Measurements from ENCODE around the gene PRDM5. TPM values are rescaled to one million over a fixed set of nuclear protein-coding genes. Genes with fewer than 3 reads are reported as not detected.

The PRDM5 gene
- total and polyA plus RNA-seq, 10 of the 15 experiments (the other 5 are each of a cell fraction or from before 2014, with no cell fraction given): 0.07 TPM; not detected in 9

- TF ChIP-seq SMARCA5 (IDR thresholded peaks at IDR 0.05) (no peak), FOXK2 (IDR thresholded peaks at IDR 0.05) (no peak), NFXL1 (IDR thresholded peaks at IDR 0.05; ENCODE audit: borderline replicate concordance) (no peak), SPI1 (IDR thresholded peaks at IDR 0.05; ENCODE audit: borderline replicate concordance, insufficient read depth, low read depth, low read length) (no peak), PAX5 (IDR thresholded peaks at IDR 0.05; ENCODE audit: borderline replicate concordance, low read depth, low read length) (no peak)
- no peaks in the 10 kb centered on the region for H3K79me2 ChIP-seq (ENCODE audit: control insufficient read depth, insufficient read depth, low read length)
- peaks cover 0 to 5% of the 10 kb centered on the region in 2 experiments; a peak in 1 of 4 replicates for H3K27me3 ChIP-seq (replicated peaks in 1 of 2; ENCODE audit: control insufficient read depth in 2 of 2, insufficient read depth in 2 of 2, low read length in 1 of 2)
- H4K20me1 ChIP-seq (ENCODE audit: control insufficient read depth, insufficient read depth): no peaks in the 10 kb centered on the region
- in situ Hi-C loops (cut with MboI): no loop called here
- BruUV-seq (replicated peaks): no TSS peak
- H3K27ac ChIP-seq (ENCODE audit: control insufficient read depth, insufficient read depth): no peak overlapping the region
- H3K9ac ChIP-seq (ENCODE audit: control insufficient read depth, insufficient read depth, low read length): no peak overlapping the region
- RAD21 ChIA-PET (ENCODE audit: unreplicated experiment): interaction anchor here (1.9 kb wide), 1 partner anchor 135 kb away, joined by 6 read pairs; no protein-coding TSS in a partner anchor
- H2AFZ ChIP-seq (ENCODE audit: control insufficient read depth, low read depth, low read length): no peak overlapping the region
- CTCF ChIA-PET: interaction anchor here (1.4 kb wide), 1 partner anchor 254 kb away, joined by 3 read pairs; no protein-coding TSS in a partner anchor
- FAIRE-seq (peak; percentile 27), DNase-seq (ENCODE audit: low read depth, low spot score) (no peak), ATAC-seq (no peak)
- H3K4me3 ChIP-seq: no peak overlapping the region
- no peak overlapping the region for H3K4me2 ChIP-seq (ENCODE audit: control insufficient read depth, insufficient read depth)
- 29% methylated on average over 2 of the region's 2 CpGs for WGBS (ENCODE audit: insufficient coverage, insufficient replicate concordance, low lambda C conversion rate, missing lambda C conversion rate)
- no peaks in the 10 kb centered on the region; the same call in 1 of the 2 replicates for H3K4me1 ChIP-seq (ENCODE audit: control insufficient read depth, insufficient read depth, low read length)
- H3K9me3 ChIP-seq (replicated peaks; ENCODE audit: control insufficient read depth, insufficient read depth, low read length): no peaks in the 10 kb centered on the region
- intact Hi-C loops (cut with micrococcal nuclease; ENCODE audit: unreplicated experiment): loop anchor here (10.0 kb wide), 1 partner anchor 449 kb away; no protein-coding TSS in a partner anchor
- H3K36me3 ChIP-seq (ENCODE audit: control insufficient read depth in 2 of 2, insufficient read depth in 2 of 2, low read length in 1 of 2): no peaks in the 10 kb centered on the region
- POLR2A ChIA-PET: interaction anchor here (0.6 kb wide), 1 partner anchor 311 kb away, joined by 3 read pairs; no protein-coding TSS in a partner anchor
- SMC1A ChIA-PET (ENCODE audit: uncharacterized antibody, unreplicated experiment): interaction anchor here (1.0 kb wide), 2 partner anchors 134 to 136 kb away, joined by 3 read pairs; no protein-coding TSS in a partner anchor
These were observed 66.2 kb downstream of the PRDM5 start for GRCh38 chr4:120856294-120856693.

GRCh38 chr4:120855307-120856001 lies 67.1 kb downstream of the PRDM5 start:
- intact Hi-C loops (cut with micrococcal nuclease; ENCODE audit: unreplicated experiment): loop anchor here (10.0 kb wide), 1 partner anchor 449 kb away; no protein-coding TSS in a partner anchor
- RAD21 ChIA-PET (ENCODE audit: unreplicated experiment): interaction anchor here (1.9 kb wide), 1 partner anchor 134 kb away, joined by 6 read pairs; no protein-coding TSS in a partner anchor
- TF ChIP-seq WRNIP1 (IDR thresholded peaks at IDR 0.05; ENCODE audit: borderline replicate concordance, low read depth, low read length) (no peak), FOS (IDR thresholded peaks at IDR 0.05; ENCODE audit: borderline replicate concordance, extremely low read depth, insufficient read length) (no peak), ZSCAN29 (IDR thresholded peaks at IDR 0.05) (no peak), RAD21 (IDR thresholded peaks at IDR 0.05; ENCODE audit: insufficient read depth, low read depth, low read length) (0 out of 2 replicates have a peak, but pooled peaks have one; percentile 16), ATF2 (IDR thresholded peaks at IDR 0.05; ENCODE audit: low read length) (no peak)

More at GRCh38 chr4:120855307-120856001, 67.1 kb downstream of the PRDM5 start:
- H4K20me1 ChIP-seq (ENCODE audit: control insufficient read depth, insufficient read depth): no peaks in the 10 kb centered on the region
- H3K4me1 ChIP-seq (ENCODE audit: control insufficient read depth, insufficient read depth, low read length): no peaks in the 10 kb centered on the region; the same call in 1 of the 2 replicates
- H3K36me3 ChIP-seq (ENCODE audit: control insufficient read depth in 2 of 2, insufficient read depth in 2 of 2, low read length in 1 of 2): no peaks in the 10 kb centered on the region
- peaks cover 0 to 2% of the 10 kb centered on the region in 2 experiments; a peak in 1 of 4 replicates for H3K27me3 ChIP-seq (replicated peaks in 1 of 2; ENCODE audit: control insufficient read depth in 2 of 2, insufficient read depth in 2 of 2, low read length in 1 of 2)
- ATAC-seq: peak; percentile 97
- no peaks in the 10 kb centered on the region for H3K79me2 ChIP-seq (ENCODE audit: control insufficient read depth, insufficient read depth, low read length)
- CTCF ChIA-PET: interaction anchor here (1.4 kb wide), 1 partner anchor 255 kb away, joined by 3 read pairs; no protein-coding TSS in a partner anchor
- H3K27ac ChIP-seq (ENCODE audit: control insufficient read depth, insufficient read depth): no peak overlapping the region; the same call in 1 of the 2 replicates
- WGBS (ENCODE audit: insufficient coverage, insufficient replicate concordance, low lambda C conversion rate, missing lambda C conversion rate): 3% methylated on average over 2 of the region's 2 CpGs
- FAIRE-seq: peak; percentile 84
- POLR2A ChIA-PET: interaction anchor here (0.6 kb wide), 1 partner anchor 312 kb away, joined by 3 read pairs; no protein-coding TSS in a partner anchor
- H2AFZ ChIP-seq (ENCODE audit: control insufficient read depth, low read depth, low read length): no peak overlapping the region
- SMC1A ChIA-PET (ENCODE audit: uncharacterized antibody, unreplicated experiment): interaction anchor here (1.0 kb wide), 2 partner anchors 133 to 135 kb away, joined by 3 read pairs; no protein-coding TSS in a partner anchor
- H3K9ac ChIP-seq (ENCODE audit: control insufficient read depth, insufficient read depth, low read length): no peak overlapping the region
- H3K4me2 ChIP-seq (ENCODE audit: control insufficient read depth, insufficient read depth): peak overlapping the region; percentile 7
- in situ Hi-C loops (cut with MboI): no loop called here
- no TSS peak for BruUV-seq (replicated peaks)
- H3K4me3 ChIP-seq: no peak overlapping the region
- DNase-seq (ENCODE audit: low read depth, low spot score): peak; percentile 49
- no peaks in the 10 kb centered on the region for H3K9me3 ChIP-seq (replicated peaks; ENCODE audit: control insufficient read depth, insufficient read depth, low read length)
